Measurements from ENCODE around the gene DPP10. TPM values are rescaled to one million over a fixed set of nuclear protein-coding genes. Genes with fewer than 3 reads are reported as not detected.

DPP10 gene
- total RNA-seq, 2 donors from 2014 or later = not detected

GRCh38 chr2:114789989-114790388, 347.5 kb downstream of the DPP10 start:
- H3K4me3 ChIP-seq = no peak overlapping the region
- TF ChIP-seq CTCF (IDR thresholded peaks at IDR 0.05) = no peak
- no peaks in the 10 kb centered on the region for H3K36me3 ChIP-seq
- H3K9me3 ChIP-seq = no peaks in the 10 kb centered on the region
- ATAC-seq (ENCODE audit: insufficient number of reproducible peaks, low FRiP score, low read depth) = no peak
- H3K4me1 ChIP-seq (ENCODE audit: control insufficient read depth in 1 of 2, low read depth in 2 of 2) = no peaks in the 10 kb centered on the region
- no peak for DNase-seq (ENCODE audit: low spot score)
- H3K27me3 ChIP-seq (replicated peaks; ENCODE audit: insufficient read depth) = no peaks in the 10 kb centered on the region
- no peak overlapping the region for H3K27ac ChIP-seq

GRCh38 chr2:114797540-114797939, 355.1 kb downstream of the DPP10 start:
- Histone ChIP-seq H3K27me3 (replicated peaks; ENCODE audit: insufficient read depth) (no peaks in the 10 kb centered on the region), H3K9me3 (no peaks in the 10 kb centered on the region), H3K4me3 (no peak overlapping the region), H3K36me3 (no peaks in the 10 kb centered on the region), H3K27ac (no peak overlapping the region), H3K4me1 (ENCODE audit: control insufficient read depth in 1 of 2, low read depth in 2 of 2) (no peaks in the 10 kb centered on the region)
- no peak for TF ChIP-seq CTCF (IDR thresholded peaks at IDR 0.05)
- ATAC-seq (ENCODE audit: insufficient number of reproducible peaks, low FRiP score, low read depth) = no peak
- no peak for DNase-seq (ENCODE audit: low spot score)

GRCh38 chr2:114797942-114798341, 355.5 kb downstream of the DPP10 start:
- no peak overlapping the region for H3K27ac ChIP-seq
- no peaks in the 10 kb centered on the region for H3K9me3 ChIP-seq
- H3K4me1 ChIP-seq (ENCODE audit: control insufficient read depth in 1 of 2, low read depth in 2 of 2) = no peaks in the 10 kb centered on the region
- H3K27me3 ChIP-seq (replicated peaks; ENCODE audit: insufficient read depth) = no peaks in the 10 kb centered on the region
- DNase-seq (ENCODE audit: low spot score) = no peak
- H3K4me3 ChIP-seq = no peak overlapping the region
- TF ChIP-seq CTCF (IDR thresholded peaks at IDR 0.05) = no peak
- ATAC-seq (ENCODE audit: insufficient number of reproducible peaks, low FRiP score, low read depth) = no peak
- H3K36me3 ChIP-seq = no peaks in the 10 kb centered on the region

- H3K36me3 ChIP-seq = no peaks in the 10 kb centered on the region
- no peak for TF ChIP-seq CTCF (IDR thresholded peaks at IDR 0.05)
- ATAC-seq (ENCODE audit: insufficient number of reproducible peaks, low FRiP score, low read depth) = no peak
Measured at GRCh38 chr2:114800371-114800770, 357.9 kb downstream of the DPP10 start.

GRCh38 chr2:114805195-114805594, 362.8 kb downstream of the DPP10 start:
- DNase-seq (ENCODE audit: low spot score) (no peak), ATAC-seq (ENCODE audit: insufficient number of reproducible peaks, low FRiP score, low read depth) (no peak)
- Histone ChIP-seq H3K9me3 (no peaks in the 10 kb centered on the region), H3K4me3 (no peak overlapping the region), H3K27ac (no peak overlapping the region), H3K36me3 (no peaks in the 10 kb centered on the region), H3K4me1 (ENCODE audit: control insufficient read depth in 1 of 2, low read depth in 2 of 2) (no peaks in the 10 kb centered on the region), H3K27me3 (replicated peaks; ENCODE audit: insufficient read depth) (no peaks in the 10 kb centered on the region)
- no peak for TF ChIP-seq CTCF (IDR thresholded peaks at IDR 0.05)

More at GRCh38 chr2:114800371-114800770, 357.9 kb downstream of the DPP10 start:
- H3K27ac ChIP-seq = no peak overlapping the region
- H3K27me3 ChIP-seq (replicated peaks; ENCODE audit: insufficient read depth) = no peaks in the 10 kb centered on the region
- no peaks in the 10 kb centered on the region for H3K4me1 ChIP-seq (ENCODE audit: control insufficient read depth in 1 of 2, low read depth in 2 of 2)
- no peak overlapping the region for H3K4me3 ChIP-seq
- DNase-seq (ENCODE audit: low spot score) = no peak
- H3K9me3 ChIP-seq = no peaks in the 10 kb centered on the region
